GM19395 (cell line): ENCODE measurements around the gene SH3BGRL3.

ENCODE experiments used
- ATAC-seq: cut with Tn5 transposase; IDR thresholded peaks from one replicate; pipeline ENCODE4 v1.9.1; 2021; ENCODE audit warnings: mild to moderate bottlenecking, moderate library complexity; ENCODE audit not compliant: unreplicated experiment

The SH3BGRL3 gene

DNA sequence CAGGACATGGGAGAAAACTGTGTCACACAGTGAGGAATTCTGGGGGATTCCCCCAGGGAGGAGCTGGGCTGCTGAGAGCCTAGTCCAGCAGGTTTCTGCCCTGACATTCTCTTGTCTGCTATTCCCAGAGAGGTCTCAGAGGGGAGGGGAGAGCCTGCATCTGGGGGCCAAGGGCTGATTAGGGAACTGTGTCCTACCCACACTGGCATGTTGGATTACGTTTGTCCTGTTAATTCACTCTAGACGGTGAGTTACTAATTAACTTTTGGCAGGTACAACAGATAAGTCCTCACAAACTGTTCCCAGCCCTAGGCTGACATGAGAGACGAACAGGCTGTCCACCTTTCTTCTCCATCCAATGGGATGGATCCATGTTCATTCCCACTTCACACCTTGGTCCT is 2.6 kb upstream of the SH3BGRL3 start:
- ATAC-seq, result no peak

GRCh38 chr1:26277719-26278118 is 2.2 kb upstream of the SH3BGRL3 start:
- no peak for ATAC-seq

- no peak for ATAC-seq
Measured at GRCh38 chr1:26278303-26278702, 1.6 kb upstream of the SH3BGRL3 start.

- ATAC-seq, result no peak
Measured at GRCh38 chr1:26278724-26279455, 996 bp upstream of the SH3BGRL3 start.

DNA sequence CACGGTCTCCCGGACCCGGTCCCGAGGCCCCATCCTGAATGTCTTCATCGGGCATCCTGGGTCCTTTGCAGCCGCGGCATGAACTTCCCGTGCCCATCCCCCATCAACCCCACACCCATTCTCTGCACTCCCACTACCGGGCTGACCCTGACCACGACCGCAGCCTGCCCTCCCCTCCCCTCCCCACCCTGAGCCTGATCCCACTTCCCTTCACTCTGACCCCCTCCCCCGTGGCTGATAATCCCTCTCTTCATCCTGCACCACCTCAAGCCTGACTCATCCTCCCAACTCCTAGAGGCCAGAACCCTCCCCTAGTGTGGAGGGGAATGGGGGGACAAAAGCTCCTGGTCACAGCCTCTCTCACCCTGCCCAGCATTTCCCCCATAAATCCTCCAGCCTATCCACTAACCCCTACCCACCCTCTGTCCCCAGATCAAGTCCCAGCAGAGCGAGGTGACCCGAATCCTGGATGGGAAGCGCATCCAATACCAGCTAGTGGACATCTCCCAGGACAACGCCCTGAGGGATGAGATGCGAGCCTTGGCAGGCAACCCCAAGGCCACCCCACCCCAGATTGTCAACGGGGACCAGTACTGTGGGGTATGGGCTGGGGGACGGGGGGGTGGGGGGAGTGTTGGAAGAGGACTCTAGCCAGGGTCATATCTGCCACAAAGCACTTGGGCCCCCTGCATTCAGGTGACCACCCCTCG is 602 bp downstream of the SH3BGRL3 start:
- ATAC-seq, result no peak

- no peak for ATAC-seq
Measured at GRCh38 chr1:26281091-26281958, 1.4 kb downstream of the SH3BGRL3 start.

DNA sequence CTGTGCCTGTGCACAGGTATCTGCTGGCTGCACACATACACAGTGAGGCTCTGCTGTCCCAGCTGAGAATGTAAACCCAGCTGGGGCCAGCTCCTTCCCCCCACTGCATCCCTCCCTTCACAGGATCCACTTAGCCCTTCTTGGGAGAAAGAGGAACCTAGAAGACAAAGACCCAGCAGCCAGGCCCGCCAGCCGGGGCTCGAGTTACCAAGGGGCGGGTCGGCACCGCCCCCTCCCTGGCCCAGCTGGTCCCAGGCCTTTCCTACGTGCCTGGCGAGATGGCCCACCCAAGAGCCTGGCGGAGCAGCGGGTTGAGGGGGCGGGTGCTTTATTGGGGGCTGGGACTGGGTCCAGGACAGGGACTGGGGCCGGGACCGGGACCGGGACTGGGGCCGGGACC is 2.1 kb downstream of the SH3BGRL3 start:
- no peak for ATAC-seq

DNA sequence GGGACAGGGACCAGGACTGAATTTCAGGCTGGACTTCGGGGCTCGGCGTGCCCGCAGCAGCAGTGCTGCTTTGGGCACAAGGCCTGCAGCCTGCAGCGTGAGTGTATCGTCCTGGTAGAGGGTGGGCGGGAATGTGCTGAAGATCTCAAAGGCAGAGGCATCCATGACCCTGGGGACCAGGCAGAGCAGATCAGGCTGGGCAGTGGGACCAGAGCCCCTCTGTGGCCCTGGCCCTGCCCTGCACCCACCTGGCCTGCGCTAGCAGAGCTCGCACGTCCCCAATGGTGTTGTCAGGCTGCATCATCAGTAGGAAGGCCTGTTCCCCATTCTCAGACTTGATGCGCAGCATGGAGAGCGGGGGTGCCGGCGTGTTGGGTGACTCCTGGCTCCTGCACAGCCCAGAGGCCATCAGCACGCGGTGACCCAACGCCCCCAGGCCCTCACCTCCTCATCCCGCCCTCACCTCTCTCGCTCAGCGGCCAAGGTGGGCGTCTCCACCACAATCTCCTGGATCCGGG is 2.6 kb downstream of the SH3BGRL3 start:
- no peak for ATAC-seq

DNA sequence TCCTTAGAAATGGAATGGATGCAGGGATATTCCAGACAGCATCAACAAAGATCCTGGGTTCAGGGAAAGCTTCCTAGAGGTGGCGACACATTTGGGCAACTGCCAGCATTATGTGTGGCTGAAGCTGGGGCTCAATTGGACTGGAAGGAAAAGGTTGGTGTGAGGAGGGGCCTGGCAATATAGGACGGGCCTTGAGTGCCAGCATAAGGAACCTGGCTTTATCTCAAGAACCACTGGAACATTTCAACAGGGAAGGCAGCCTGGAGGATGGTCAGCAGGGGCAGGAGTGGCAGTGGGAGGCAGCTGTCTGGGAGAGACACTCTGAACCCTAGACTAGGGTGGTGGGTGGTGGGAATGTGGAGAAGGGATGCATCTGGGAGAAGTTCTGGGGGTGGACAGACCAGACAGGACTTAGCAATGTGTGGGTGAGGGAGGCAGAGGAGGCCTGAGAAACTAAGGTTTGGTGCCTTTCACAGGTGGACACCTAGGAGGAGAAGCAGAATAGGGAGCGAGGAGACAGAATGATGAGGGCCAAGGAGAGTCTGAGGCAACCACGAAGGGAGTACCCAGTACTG is 3.5 kb downstream of the SH3BGRL3 start:
- no peak for ATAC-seq

GRCh38 chr1:26283871-26284596 is 4.1 kb downstream of the SH3BGRL3 start:
- ATAC-seq, result no peak

GRCh38 chr1:26284597-26285347 is 4.9 kb downstream of the SH3BGRL3 start:
- ATAC-seq, result no peak

DNA sequence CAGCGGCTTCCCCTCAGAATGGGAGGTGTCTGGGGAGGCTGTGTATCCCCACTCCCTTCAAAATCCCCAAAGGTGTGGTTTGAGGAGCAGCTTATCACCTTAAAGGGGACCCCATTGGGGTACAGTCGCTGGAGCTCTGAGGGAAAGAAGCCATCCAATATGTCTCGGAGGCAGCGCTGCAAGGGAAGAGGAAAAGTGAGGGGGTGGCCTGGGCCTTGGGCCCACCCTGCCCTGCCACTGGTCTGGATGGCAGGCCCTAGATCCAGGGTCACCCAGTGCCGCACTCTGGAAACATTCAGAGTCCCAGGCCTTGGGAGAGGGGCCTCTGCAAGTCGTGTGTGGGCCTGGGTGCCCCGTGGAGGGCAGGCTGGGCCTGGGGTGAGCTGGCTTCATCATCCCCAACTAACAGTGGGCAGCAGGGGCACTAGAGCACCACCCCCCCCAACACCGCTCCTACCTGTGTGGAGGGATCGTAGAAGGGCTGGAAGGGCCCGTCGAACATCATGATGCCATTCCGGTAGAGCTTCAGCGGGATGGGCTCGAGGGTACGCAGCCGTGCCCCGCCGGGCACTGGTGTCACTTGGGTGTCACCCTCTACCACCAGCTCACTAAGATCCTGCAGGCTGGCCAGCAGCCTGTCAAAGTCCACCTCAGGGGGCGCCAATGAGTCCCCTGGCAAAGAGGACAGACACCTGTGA is 5.6 kb downstream of the SH3BGRL3 start:
- no peak for ATAC-seq

- no peak for ATAC-seq
Measured at GRCh38 chr1:26286064-26286416, 6.2 kb downstream of the SH3BGRL3 start.

GRCh38 chr1:26287033-26287711 is 7.3 kb downstream of the SH3BGRL3 start:
- peak; percentile 44 for ATAC-seq

DNA sequence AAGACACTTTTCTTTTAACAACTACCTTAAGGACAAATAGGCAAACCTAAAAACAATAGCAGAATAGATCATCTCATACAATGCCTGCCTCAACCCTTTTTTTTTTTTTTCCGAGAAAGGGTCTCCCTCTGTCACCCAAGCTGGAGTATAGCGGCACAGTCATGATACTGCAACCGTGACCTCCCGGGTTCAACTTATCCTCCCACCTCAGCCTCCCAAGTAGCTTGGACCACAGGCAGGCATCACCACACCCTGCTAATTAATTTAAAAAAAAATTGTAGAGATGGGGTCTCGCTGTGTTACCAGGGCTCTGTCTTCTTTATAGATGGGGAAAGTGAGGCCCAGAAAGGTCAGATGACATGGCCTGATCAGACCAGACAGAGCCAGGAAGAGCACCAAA is 7.9 kb downstream of the SH3BGRL3 start:
- no peak for ATAC-seq

DNA sequence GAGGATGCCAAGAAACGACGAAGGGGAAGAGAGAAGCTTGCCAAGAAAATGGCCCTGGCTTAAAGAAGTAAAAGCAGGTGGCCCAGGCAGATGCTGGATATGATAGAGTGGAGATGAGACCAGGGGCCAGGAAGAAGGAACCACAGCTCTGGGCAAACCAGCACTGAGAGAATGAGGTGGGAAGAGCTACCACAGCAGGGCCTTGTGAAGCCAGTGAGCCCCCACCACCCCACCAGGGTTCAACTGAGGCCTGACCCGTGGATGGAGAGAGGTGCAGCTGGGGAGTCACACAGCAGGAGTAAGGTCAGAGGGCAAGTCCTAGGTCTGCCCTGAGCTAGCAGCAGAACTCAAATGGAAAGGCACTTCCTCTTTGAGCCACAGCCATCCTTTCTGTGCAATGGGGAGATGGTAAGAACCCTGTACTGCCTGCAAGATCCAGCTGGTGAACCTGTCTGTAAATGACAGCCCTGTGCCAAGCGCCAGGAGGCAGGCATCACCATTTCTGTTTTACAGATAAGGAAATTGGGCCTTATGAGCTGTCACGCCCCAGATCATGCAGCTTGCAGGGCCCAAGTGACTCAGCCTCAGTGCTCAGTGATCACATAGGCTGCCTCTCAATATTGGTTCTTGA is 8.5 kb downstream of the SH3BGRL3 start:
- ATAC-seq, result no peak

DNA sequence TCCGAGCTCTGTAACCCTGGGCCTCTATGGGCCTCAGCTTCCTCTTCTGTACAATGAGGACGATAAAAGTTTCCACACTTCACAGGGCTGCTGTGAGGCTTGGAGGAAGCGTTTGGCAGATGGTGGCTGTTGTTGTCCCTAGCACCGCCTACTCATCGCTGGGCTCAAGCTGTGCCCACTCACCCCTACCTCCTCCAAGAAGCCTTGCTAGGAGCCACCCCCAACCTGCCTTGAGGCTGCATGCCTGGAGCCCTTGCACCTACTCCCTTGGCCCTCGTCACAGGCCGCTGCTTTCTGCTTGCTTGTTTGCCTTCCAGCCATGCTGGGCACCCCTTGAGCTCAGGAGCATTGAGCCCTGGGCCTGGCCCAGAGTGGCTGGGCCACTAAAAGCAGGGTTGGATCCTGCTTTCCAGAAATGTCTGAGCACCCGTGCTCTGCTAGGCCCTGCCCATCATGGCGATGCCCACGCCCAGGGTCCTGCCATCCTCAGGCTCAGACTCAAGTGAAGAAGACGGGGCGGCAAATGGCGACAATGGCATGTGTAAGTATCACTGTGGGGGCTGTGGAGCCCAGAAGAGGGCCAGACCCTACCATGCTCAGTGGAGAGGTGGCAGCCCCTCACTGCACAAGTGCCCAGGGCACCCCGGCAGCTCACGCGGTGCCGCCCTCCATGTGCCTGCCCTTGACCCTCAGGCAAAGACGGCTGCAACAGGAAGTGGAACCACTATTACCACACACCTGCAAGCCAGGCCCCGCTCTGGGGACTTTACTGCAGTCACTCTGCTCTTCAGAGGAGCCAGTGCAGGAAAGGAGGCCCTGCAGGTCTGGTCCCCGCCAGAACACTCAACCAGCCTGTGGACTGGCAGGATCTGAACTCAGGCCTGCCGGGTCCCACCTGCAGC is 9.5 kb downstream of the SH3BGRL3 start:
- ATAC-seq, result no peak
